Right lobe of liver (tissue), 4 donors: ENCODE measurements around the gene TLL1.

ENCODE experiments used
- POLR2A ChIP-seq: fragments of 450-650 bp; IDR thresholded peaks from one replicate; pipeline ENCODE4 v1.6.1; 2017; ENCODE audit warnings: antibody characterized with exemption, mild to moderate bottlenecking
- TF ChIP-seq, protein P1 (sequence below), 4 donors: fragments of 200-600 bp in 3 of 4; fragments of 450-650 bp in 1 of 4; IDR thresholded peaks; one replicate each; pipeline versions ENCODE4 v1.5.1 to v1.8.0; 2016 to 2022; ENCODE audit warnings: antibody characterized with exemption in 4 of 4, mild to moderate bottlenecking in 2 of 4
- donor health status: DM: no; HTN: no; CAD: no.
- donor health status: DM: no; HTN: no; CAD: no.
- donor health status: DM: no; HTN: yes; CAD: no.

DNA sequence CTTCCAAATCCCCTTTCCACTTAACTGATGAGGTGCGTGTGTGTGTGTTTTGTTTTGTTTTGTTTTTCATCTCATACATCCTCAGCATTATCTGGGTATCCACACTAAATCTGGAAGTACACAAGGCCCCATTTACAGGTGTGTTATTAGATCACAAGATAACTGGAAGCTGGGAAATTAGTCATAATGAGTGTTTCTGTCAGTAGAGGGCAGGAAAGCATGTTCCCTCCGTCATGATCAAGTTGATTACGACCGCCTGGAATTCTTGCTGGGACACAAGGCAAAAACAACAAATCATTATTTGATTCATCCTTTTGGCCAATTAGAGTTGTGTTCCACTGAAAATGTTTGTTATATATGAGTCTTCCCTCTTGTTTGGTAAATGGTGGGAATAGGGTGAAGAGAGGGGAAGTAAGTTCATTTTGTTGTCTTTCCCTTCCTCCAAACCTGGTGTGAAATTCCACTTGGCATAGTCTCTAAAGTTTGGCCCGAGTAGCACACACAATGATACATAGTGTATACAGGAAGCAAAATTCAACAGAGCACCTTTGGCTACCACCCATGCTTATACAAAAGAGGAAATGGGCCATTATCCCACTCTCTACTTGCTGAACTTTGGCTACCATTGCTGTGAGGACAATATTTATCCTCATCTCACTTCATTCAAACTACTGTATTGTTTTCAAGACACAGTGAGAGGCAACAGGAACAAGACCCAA lies 33.3 kb upstream of the TLL1 start:
- TF ChIP-seq, protein P1, sequence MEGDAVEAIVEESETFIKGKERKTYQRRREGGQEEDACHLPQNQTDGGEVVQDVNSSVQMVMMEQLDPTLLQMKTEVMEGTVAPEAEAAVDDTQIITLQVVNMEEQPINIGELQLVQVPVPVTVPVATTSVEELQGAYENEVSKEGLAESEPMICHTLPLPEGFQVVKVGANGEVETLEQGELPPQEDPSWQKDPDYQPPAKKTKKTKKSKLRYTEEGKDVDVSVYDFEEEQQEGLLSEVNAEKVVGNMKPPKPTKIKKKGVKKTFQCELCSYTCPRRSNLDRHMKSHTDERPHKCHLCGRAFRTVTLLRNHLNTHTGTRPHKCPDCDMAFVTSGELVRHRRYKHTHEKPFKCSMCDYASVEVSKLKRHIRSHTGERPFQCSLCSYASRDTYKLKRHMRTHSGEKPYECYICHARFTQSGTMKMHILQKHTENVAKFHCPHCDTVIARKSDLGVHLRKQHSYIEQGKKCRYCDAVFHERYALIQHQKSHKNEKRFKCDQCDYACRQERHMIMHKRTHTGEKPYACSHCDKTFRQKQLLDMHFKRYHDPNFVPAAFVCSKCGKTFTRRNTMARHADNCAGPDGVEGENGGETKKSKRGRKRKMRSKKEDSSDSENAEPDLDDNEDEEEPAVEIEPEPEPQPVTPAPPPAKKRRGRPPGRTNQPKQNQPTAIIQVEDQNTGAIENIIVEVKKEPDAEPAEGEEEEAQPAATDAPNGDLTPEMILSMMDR (IDR thresholded peaks at IDR 0.05): no peak
- TF ChIP-seq POLR2A: no peak
